Ishikawa (cell line): Measurements from ENCODE around the gene LCN2.

ENCODE experiments used
- CEBPB ChIP-seq: IDR thresholded peaks from 2 replicates; pipeline ENCODE4 v1.6.1; 2012
- CREB1 ChIP-seq: IDR thresholded peaks from 2 replicates; pipeline ENCODE4 v1.6.1; 2012; ENCODE audit warnings: low read depth
- EGR1 ChIP-seq: IDR thresholded peaks from 2 replicates; pipeline ENCODE4 v1.6.1; 2012
- EP300 ChIP-seq: IDR thresholded peaks from 2 replicates; pipeline ENCODE4 v1.6.1; 2012; ENCODE audit warnings: borderline replicate concordance
- FOXM1 ChIP-seq: IDR thresholded peaks from 2 replicates; pipeline ENCODE4 v1.6.1; 2012; ENCODE audit warnings: low read depth, borderline replicate concordance
- MAX ChIP-seq: IDR thresholded peaks from 2 replicates; pipeline ENCODE4 v1.6.1; 2012
- NFIC ChIP-seq: IDR thresholded peaks from 2 replicates; pipeline ENCODE4 v1.6.1; 2012
- RAD21 ChIP-seq: IDR thresholded peaks from 2 replicates; pipeline ENCODE4 v1.6.1; 2012; ENCODE audit warnings: low read depth
- REST ChIP-seq: IDR thresholded peaks from 2 replicates; pipeline ENCODE4 v1.6.1; 2012; ENCODE audit warnings: low read depth, mild to moderate bottlenecking
- TAF1 ChIP-seq: IDR thresholded peaks from 2 replicates; pipeline ENCODE4 v1.6.1; 2012; ENCODE audit warnings: low read depth, mild to moderate bottlenecking
- TCF12 ChIP-seq: IDR thresholded peaks from 2 replicates; pipeline ENCODE4 v1.6.1; 2012; ENCODE audit warnings: low read depth
- TEAD4 ChIP-seq: IDR thresholded peaks from 2 replicates; pipeline ENCODE4 v1.6.1; 2012
- USF1 ChIP-seq: IDR thresholded peaks from 2 replicates; pipeline ENCODE4 v1.6.1; 2012
- YY1 ChIP-seq: IDR thresholded peaks from 2 replicates; pipeline ENCODE4 v1.6.1; 2012; ENCODE audit warnings: low read depth
- ZBTB7A ChIP-seq: IDR thresholded peaks from 2 replicates; pipeline ENCODE4 v1.6.1; 2012; ENCODE audit warnings: low read depth

LCN2 gene

GRCh38 chr9:128127990-128128835 lies 21.0 kb upstream of the LCN2 start:
- no peak for TF ChIP-seq REST
- peak; percentile 9; the same call in 1 of the 2 replicates for TF ChIP-seq TEAD4
- TF ChIP-seq ZBTB7A: 0 out of 2 replicates have a peak, but pooled peaks have one; percentile 20
- peak; percentile 52 for TF ChIP-seq TAF1
- TF ChIP-seq YY1: no peak
- peak; percentile 91 for TF ChIP-seq USF1
- TF ChIP-seq RAD21: no peak
- no peak for TF ChIP-seq FOXM1
- TF ChIP-seq TCF12: peak; percentile 50
- TF ChIP-seq MAX: peak; percentile 87
- TF ChIP-seq CREB1: no peak
- peak; percentile 98 for TF ChIP-seq EGR1
- 0 out of 2 replicates have a peak, but pooled peaks have one; percentile 19 for TF ChIP-seq NFIC
- TF ChIP-seq CEBPB: no peak
- no peak for TF ChIP-seq EP300

- TF ChIP-seq EP300 (no peak), USF1 (no peak)
These were observed 20.2 kb upstream of the LCN2 start for GRCh38 chr9:128128836-128129590.

GRCh38 chr9:128129976-128130590 lies 19.2 kb upstream of the LCN2 start:
- TF ChIP-seq RAD21: peak; percentile 3; the same call in 1 of the 2 replicates

GRCh38 chr9:128136816-128137793 lies 12.1 kb upstream of the LCN2 start:
- TF ChIP-seq TEAD4: no peak
- no peak for TF ChIP-seq FOXM1
- TF ChIP-seq USF1: no peak
- TF ChIP-seq TAF1: no peak
- no peak for TF ChIP-seq CEBPB
- TF ChIP-seq CREB1: no peak
- TF ChIP-seq EGR1: no peak
- TF ChIP-seq RAD21: no peak
- no peak for TF ChIP-seq NFIC
- TF ChIP-seq REST: no peak
- TF ChIP-seq YY1: no peak
- no peak for TF ChIP-seq EP300
- TF ChIP-seq ZBTB7A: no peak
- no peak for TF ChIP-seq MAX
- no peak for TF ChIP-seq TCF12
